C4-2B (cell line): ENCODE measurements around the gene RIPOR2.

Source experiments
- CTCF ChIP-seq: fragments of 450-650 bp; conservative IDR thresholded peaks from 2 replicates; pipeline ENCODE4 v1.5.1; 2017; ENCODE audit warnings: mild to moderate bottlenecking
- ZFX ChIP-seq: fragments of 450-650 bp; IDR thresholded peaks from 2 replicates; pipeline ENCODE4 v1.6.1; 2017

GRCh38 chr6:24957199-24957598 is 21.4 kb upstream of the RIPOR2 start:
- TF ChIP-seq CTCF (no peak), ZFX (no peak)
